Subcutaneous abdominal adipose tissue (tissue), 5 donors: ENCODE measurements around the gene DYRK4.

Experiments used
- H3K27ac ChIP-seq: one replicate; pipeline ENCODE4 v1.7.0; 2013; ENCODE audit warnings: low read depth, mild to moderate bottlenecking, inconsistent platforms, low read length, moderate library complexity
- H3K27me3 ChIP-seq, 5 donors: one replicate each; pipeline ENCODE4 v1.7.0; 2013; ENCODE audit warnings: low read length in 5 of 5, inconsistent platforms in 1 of 5; ENCODE audit not compliant: control insufficient read depth in 5 of 5, insufficient read depth in 4 of 5
- H3K36me3 ChIP-seq, 5 donors: one replicate each; pipeline ENCODE4 v1.7.0; 2013; ENCODE audit warnings: low read length in 5 of 5; ENCODE audit not compliant: control insufficient read depth in 5 of 5, insufficient read depth in 5 of 5
- H3K4me1 ChIP-seq, 5 donors: one replicate each; pipeline ENCODE4 v1.7.0; 2013; ENCODE audit warnings: low read length in 5 of 5, mild to moderate bottlenecking in 3 of 5, moderate library complexity in 1 of 5; ENCODE audit not compliant: control insufficient read depth in 5 of 5, insufficient read depth in 5 of 5
- H3K4me3 ChIP-seq, 5 donors: one replicate each; pipeline ENCODE4 v1.7.0; 2013; ENCODE audit warnings: low read length in 5 of 5, low read depth in 1 of 5
- H3K9ac ChIP-seq, 5 donors: one replicate each; pipeline ENCODE4 v1.7.0; 2013; ENCODE audit warnings: low read length in 5 of 5, mild to moderate bottlenecking in 4 of 5, moderate library complexity in 3 of 5
- H3K9me3 ChIP-seq, 5 donors: one replicate each; pipeline ENCODE4 v1.7.0; 2013; ENCODE audit warnings: low read length in 5 of 5; ENCODE audit not compliant: control insufficient read depth in 5 of 5
- donor health status: healthy.
- donor health status: healthy.
- donor health status: healthy.
- donor health status: healthy.
- donor health status: healthy.

The DYRK4 gene

DNA sequence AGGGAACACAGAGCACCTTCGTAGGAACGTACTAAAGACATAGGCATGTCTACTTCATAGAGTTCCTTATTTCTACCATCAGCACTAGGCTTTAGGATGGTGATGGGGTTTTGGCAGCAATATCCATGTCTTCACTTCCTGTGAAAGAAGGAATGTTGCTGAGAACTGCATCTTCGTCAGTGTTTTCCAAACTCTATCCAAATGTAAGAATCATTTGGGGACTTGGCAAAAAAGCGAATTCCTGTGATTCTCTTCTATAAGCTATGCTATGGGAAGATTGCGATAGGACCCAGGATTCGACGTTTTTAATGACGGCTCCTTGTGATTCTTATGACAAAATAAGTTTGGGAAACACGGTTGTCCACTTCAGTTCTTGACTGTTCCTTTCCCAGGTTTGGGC is 47.1 kb downstream of the DYRK4 start:
- Histone ChIP-seq H3K27ac (no peak overlapping the region), H3K4me1 (peaks cover 0 to 9% (median 6%) of the 10 kb centered on the region in 5 donors), H3K36me3 (peaks cover 18 to 35% (median 29%) of the 10 kb centered on the region in 5 donors), H3K27me3 (no peaks in the 10 kb centered on the region), H3K9me3 (no peaks in the 10 kb centered on the region), H3K4me3 (no peak overlapping the region), H3K9ac (no peak overlapping the region)

DNA sequence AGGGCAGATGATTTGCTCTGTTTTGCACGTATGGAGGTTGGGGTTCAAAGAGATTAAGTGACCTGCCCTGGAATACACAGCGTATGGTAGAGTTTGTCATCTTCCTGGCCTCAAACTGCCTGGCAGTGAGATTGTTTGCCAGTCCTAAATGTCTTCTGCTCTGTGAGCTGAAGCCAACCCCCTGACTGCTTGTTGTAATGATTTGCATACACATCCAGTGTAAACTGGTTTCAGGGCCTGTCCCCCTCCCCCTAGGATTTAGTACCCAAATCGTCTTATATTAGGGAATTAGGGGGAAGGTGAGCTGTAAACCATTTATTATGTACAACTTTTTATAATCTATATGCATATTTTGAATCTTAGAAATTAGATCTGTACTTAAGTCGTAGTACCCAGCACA is 48.5 kb downstream of the DYRK4 start:
- Histone ChIP-seq H3K4me3 (no peak overlapping the region), H3K9me3 (no peaks in the 10 kb centered on the region), H3K27ac (no peak overlapping the region), H3K27me3 (no peaks in the 10 kb centered on the region), H3K4me1 (peaks cover 0 to 4% (median 2%) of the 10 kb centered on the region in 5 donors), H3K36me3 (peaks cover 22 to 48% (median 33%) of the 10 kb centered on the region in 5 donors), H3K9ac (no peak overlapping the region)

DNA sequence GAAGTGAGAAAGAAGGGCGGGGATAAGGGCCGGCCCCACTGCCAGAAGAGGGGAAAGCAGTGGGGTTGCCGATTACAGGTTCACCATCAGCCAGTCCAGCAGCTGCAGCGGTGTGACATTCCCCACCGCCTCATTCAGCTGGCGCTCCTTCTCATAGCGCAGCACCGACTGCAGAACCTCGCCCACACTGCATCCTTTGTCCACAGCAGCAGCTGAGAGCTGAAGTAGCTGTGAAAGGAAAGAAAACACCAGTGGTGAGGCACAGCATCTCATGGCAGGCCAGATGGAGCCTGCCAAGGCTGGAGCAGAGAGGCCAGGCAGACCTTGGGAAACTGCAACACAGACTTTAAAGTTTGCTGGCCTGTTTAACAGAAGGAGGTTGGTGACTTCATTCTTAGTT is 53.7 kb downstream of the DYRK4 start:
- Histone ChIP-seq H3K9ac (no peak overlapping the region), H3K4me3 (no peak overlapping the region), H3K27me3 (no peaks in the 10 kb centered on the region), H3K36me3 (peaks cover 16 to 44% (median 31%) of the 10 kb centered on the region in 5 donors), H3K9me3 (no peaks in the 10 kb centered on the region), H3K27ac (no peak overlapping the region), H3K4me1 (no peaks in the 10 kb centered on the region)

DNA sequence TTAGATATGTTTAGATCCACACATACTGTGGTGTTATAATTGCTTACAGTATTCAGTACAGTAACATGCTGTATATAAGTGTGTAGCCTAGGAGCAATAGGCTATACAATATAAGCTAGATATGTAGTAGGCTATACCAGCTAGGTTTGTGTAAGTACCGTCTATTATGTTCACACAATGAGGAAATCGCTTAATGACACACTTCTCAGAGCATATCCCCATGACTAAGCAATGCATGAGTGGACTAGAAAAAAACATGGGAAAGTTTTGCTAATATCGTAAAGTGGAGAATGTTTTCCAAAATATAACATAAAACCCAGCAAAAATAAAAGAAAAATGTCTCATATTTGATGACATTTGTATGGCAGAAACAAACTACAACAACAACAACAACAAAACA is 59.5 kb downstream of the DYRK4 start:
- peaks cover 0 to 3% (median 0%) of the 10 kb centered on the region in 5 donors for H3K9me3 ChIP-seq
- H3K36me3 ChIP-seq, result no peaks in the 10 kb centered on the region
- H3K4me1 ChIP-seq, result no peaks in the 10 kb centered on the region

DNA sequence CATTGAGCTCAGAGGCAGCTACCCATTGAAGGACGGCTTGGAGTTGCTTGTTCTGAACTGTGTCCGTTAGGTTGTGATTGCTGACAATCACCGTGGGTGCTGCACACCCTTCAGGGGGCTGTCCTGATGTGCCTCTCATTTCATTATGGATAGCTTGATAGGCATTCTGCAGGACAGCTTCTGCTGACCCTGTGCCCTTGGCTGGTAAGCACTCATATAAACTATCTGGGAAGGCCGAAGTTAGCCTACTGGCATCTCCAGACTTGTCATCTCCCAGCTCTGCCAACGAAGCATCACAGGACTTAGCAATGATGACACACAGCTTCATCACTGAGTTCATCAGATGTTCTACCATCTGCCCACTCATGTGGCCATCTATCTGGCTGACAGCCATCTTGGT is 64.5 kb downstream of the DYRK4 start:
- H3K36me3 ChIP-seq, result no peaks in the 10 kb centered on the region
- H3K27me3 ChIP-seq, result no peaks in the 10 kb centered on the region
- H3K4me1 ChIP-seq, result no peaks in the 10 kb centered on the region
- no peak overlapping the region for H3K4me3 ChIP-seq
- H3K9ac ChIP-seq, result no peak overlapping the region
- no peak overlapping the region for H3K27ac ChIP-seq
- H3K9me3 ChIP-seq, result peaks cover 0 to 3% (median 0%) of the 10 kb centered on the region in 5 donors

More for the DNA sequence above, 59.5 kb downstream of the DYRK4 start:
- no peak overlapping the region for H3K27ac ChIP-seq
- no peak overlapping the region for H3K9ac ChIP-seq
- no peak overlapping the region for H3K4me3 ChIP-seq
- no peaks in the 10 kb centered on the region for H3K27me3 ChIP-seq

DNA sequence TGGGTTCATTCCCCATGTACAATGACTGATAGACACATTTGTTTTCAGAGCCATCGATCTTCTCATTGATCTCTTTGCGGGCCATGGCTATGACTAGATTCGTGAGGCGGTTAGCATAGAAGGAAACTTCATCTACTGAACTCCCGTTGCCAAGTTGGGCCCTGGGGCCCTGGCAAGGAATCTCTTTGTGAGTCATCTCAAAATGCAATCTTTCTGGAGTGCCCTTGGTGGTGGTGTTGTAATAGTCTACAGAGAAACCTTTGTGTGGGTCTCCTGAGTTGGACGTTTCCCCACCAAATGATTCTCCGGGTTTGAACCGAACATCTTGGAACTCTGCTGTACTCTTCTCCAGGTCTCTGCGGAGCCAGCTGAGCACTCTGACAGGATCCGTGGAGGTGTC is 66.4 kb downstream of the DYRK4 start:
- Histone ChIP-seq H3K27me3 (no peaks in the 10 kb centered on the region), H3K27ac (no peak overlapping the region), H3K4me3 (no peak overlapping the region), H3K9ac (no peak overlapping the region), H3K9me3 (no peaks in the 10 kb centered on the region), H3K4me1 (no peaks in the 10 kb centered on the region), H3K36me3 (no peaks in the 10 kb centered on the region)

DNA sequence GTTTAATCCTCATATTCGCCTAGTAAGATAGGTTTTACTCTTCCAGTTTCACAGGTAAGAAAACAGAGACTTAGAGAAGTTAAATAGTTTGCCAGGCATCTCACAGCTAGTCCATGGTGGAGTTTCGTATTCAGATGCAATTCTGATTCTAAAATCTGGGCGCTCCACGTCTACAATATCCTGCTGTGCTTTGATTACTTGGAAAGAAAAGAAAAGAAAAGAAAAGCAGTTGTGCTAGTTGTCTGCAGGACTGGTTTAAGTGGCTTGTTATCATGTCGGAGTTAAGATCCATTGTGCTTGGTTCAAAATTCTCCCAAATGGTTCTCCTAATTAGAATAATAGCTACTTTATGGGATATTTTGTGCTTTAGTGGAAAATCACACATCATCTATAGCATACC is 68.3 kb downstream of the DYRK4 start:
- no peaks in the 10 kb centered on the region for H3K9me3 ChIP-seq
- H3K36me3 ChIP-seq, result no peaks in the 10 kb centered on the region

DNA sequence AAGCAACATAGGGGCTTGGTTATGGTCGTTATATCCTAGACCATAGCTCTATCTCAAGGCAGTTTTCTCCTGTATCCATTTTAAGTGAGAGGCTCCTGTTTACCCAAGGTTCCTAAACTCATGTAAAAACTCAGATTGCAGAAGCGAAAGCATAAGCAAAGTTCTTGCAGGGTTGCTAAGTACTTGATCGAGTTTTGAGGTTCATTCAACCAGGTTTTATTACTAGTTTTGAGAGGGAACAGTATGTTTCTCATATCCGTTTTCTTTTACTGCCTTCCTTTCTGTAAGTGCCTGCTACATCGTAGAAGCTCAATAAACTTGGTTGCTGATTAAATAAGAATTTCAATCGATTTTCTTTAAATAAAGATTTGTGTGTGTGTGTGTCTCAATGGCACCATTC is 81.7 kb downstream of the DYRK4 start:
- Histone ChIP-seq H3K9me3 (no peaks in the 10 kb centered on the region), H3K27me3 (no peaks in the 10 kb centered on the region), H3K4me3 (no peak overlapping the region), H3K4me1 (peaks cover 0 to 11% (median 9%) of the 10 kb centered on the region in 5 donors), H3K27ac (no peak overlapping the region), H3K36me3 (no peaks in the 10 kb centered on the region), H3K9ac (no peak overlapping the region)

More for the DNA sequence above, 68.3 kb downstream of the DYRK4 start:
- Histone ChIP-seq H3K27me3 (no peaks in the 10 kb centered on the region), H3K27ac (no peak overlapping the region), H3K4me1 (no peaks in the 10 kb centered on the region), H3K9ac (no peak overlapping the region), H3K4me3 (no peak overlapping the region)

DNA sequence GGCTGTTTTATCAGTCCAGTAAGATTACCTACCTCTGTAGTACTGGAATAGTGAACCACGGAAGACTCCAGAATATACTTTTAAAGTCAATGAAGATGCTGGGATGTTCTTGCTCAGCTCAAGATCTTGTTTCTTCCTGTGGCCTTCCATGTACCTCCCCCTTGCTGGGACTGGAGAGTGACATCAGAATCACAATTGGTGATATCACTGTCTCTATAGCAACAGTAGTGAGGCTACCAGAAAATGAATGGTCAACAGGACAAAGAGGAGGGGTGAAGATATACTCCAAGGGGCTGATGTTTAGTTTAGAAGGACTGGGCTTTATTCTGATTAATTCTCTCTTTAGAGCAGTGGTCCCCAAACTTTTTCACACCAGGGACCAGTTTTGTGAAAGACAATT is 83.0 kb downstream of the DYRK4 start:
- Histone ChIP-seq H3K4me1 (peaks cover 0 to 19% (median 18%) of the 10 kb centered on the region in 5 donors), H3K27ac (no peak overlapping the region), H3K4me3 (no peak overlapping the region), H3K9ac (no peak overlapping the region), H3K27me3 (no peaks in the 10 kb centered on the region), H3K9me3 (no peaks in the 10 kb centered on the region), H3K36me3 (no peaks in the 10 kb centered on the region)

DNA sequence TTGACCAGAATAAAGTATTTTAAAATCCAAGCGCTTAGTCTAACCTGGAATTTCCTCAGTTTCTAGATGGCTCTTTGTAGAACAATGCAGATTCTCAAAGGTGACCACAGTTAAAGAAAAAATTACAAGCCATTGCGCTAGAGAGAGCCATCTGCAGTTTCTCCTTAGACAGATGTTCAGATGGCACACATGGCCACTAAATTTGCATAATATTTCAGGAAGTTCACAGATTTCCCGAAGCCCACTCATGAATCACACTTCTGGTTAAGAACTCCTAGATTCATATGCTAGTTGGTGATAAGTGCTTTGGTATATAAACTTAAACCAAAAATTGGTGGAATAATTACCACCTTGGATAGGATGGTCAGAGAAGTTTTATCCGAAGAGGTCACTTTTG is 86.1 kb downstream of the DYRK4 start:
- H3K9ac ChIP-seq, result peak overlapping the region; percentile 89 to 98 (median 94)
- peaks cover 0 to 27% (median 24%) of the 10 kb centered on the region in 5 donors for H3K4me1 ChIP-seq
- peak overlapping the region; percentile 88 to 98 (median 94) for H3K4me3 ChIP-seq
- no peaks in the 10 kb centered on the region for H3K9me3 ChIP-seq
- H3K27me3 ChIP-seq, result no peaks in the 10 kb centered on the region
- peaks cover 0 to 2% (median 0%) of the 10 kb centered on the region in 5 donors for H3K36me3 ChIP-seq
- H3K27ac ChIP-seq, result peak overlapping the region; percentile 87
